Measurements from ENCODE around the gene MAFG.

The MAFG gene

GRCh38 chr17:81889602-81890001 lies 37.9 kb downstream of the MAFG start:
- no peak for DNase-seq

GRCh38 chr17:81888988-81889595 lies 38.4 kb downstream of the MAFG start:
- no peak for DNase-seq

GRCh38 chr17:81888105-81888987 lies 39.2 kb downstream of the MAFG start:
- DNase-seq = no peak

GRCh38 chr17:81885869-81886548 lies 41.5 kb downstream of the MAFG start:
- no peak for DNase-seq

- no peak for DNase-seq
Measured at GRCh38 chr17:81885454-81885853, 42.1 kb downstream of the MAFG start.

- no peak for DNase-seq
Measured at GRCh38 chr17:81884968-81885367, 42.6 kb downstream of the MAFG start.

GRCh38 chr17:81884520-81884919 lies 43.0 kb downstream of the MAFG start:
- DNase-seq = no peak

- no peak for DNase-seq
Measured at GRCh38 chr17:81879121-81879520, 48.4 kb downstream of the MAFG start.

- no peak for DNase-seq
Measured at GRCh38 chr17:81878294-81878693, 49.2 kb downstream of the MAFG start.

- DNase-seq = no peak
Measured at GRCh38 chr17:81877569-81877968, 50.0 kb downstream of the MAFG start.

GRCh38 chr17:81871387-81872230 lies 55.9 kb downstream of the MAFG start:
- DNase-seq = no peak

GRCh38 chr17:81870981-81871386 lies 56.6 kb downstream of the MAFG start, which contains the start of gene ARHGDIA:
Gene ARHGDIA, minus strand, starts transcription at chr17:81871337. Its CDS starts 1,407 bp downstream, at chr17:81869930.
- DNase-seq = peak; percentile 25

GRCh38 chr17:81870131-81870980 lies 57.2 kb downstream of the MAFG start:
- no peak for DNase-seq

- no peak for DNase-seq
Measured at GRCh38 chr17:81869221-81870130, 58.1 kb downstream of the MAFG start.

- no peak for DNase-seq
Measured at GRCh38 chr17:81868674-81869220, 58.8 kb downstream of the MAFG start.
